GM19099 (cell line): ENCODE measurements around the gene MACROD2.

Source experiments
- POLR2A ChIP-seq: IDR thresholded peaks from 3 replicates; pipeline ENCODE4 v1.6.1; 2011; ENCODE audit warnings: low read depth; ENCODE audit not compliant: insufficient read length; ENCODE audit errors: extremely low read depth

Gene MACROD2

DNA sequence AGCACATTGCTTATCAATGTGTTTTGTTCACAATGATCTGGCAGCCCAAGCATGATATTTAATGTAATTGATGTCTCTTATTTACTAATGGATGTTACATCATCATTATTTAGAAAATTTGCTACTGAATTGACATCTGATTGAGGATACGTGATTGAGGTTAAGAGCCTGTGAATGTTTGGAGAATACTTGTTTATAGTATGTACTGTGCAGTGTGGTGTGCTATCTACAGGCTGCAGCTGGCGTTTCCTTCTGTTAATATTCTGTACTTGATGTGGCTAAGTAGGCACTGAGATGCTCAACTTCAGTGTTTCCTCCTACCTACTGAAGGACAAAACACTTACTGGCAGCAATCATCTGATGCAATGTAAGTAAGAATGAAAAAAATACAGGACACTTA, 1051.7 kb downstream of the MACROD2 start:
- TF ChIP-seq POLR2A: no peak

DNA sequence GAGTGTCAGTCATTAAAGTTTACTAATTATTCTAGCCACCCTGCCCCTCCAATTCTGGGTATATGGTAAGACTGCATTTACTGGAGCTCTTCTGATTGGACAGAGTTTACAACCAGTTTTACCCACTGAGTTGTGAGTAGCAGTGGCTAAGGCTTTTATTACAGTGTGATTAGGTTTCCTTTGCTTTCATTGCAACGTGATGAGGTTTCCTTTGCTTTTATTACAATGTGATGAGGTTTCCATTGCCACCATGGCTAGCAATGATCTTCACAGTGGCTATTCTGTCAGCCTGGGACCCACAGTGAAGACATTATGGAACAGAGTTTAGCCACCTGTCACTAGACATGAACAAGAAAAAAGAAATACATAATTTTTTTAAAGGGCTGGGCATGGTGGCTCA, 1052.3 kb downstream of the MACROD2 start:
- no peak for TF ChIP-seq POLR2A

DNA sequence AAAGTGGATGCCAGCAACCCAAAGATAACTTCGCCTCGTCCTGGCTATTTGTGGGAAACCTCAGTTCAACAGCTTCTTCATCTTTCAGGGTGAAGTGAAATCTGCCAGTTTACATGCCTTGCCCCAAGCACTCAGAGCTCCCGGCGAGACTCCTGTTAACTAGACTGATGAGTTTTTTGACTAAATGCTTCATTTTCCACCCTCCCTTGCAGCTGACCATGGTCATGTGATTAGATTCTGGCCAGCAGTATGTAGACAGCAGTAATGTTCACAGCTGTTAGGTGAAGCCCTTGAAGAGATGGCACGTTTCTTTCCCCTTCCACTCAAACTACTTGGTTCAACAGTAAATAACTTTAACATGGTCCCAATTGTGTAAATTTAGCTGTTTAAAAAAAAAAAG, 1060.9 kb downstream of the MACROD2 start:
- no peak for TF ChIP-seq POLR2A

DNA sequence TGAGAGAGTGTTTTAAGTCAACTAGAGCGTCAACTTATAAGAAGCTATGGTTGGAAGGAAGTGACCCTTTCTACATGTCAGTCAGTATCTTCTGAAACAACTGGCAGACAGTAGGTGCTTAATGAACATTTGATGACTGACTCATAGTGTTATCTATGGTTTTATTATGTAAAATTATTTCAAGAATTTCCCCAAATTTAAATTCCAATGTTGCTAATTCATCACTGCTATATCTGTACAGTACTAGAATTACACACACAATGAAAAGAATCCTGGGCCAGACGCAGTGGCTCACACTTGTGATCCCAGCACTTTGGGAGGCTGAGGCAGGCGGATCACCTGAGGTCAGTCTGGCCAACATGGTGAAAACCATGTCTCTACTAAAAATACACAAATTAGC, 1063.5 kb downstream of the MACROD2 start:
- TF ChIP-seq POLR2A: no peak

DNA sequence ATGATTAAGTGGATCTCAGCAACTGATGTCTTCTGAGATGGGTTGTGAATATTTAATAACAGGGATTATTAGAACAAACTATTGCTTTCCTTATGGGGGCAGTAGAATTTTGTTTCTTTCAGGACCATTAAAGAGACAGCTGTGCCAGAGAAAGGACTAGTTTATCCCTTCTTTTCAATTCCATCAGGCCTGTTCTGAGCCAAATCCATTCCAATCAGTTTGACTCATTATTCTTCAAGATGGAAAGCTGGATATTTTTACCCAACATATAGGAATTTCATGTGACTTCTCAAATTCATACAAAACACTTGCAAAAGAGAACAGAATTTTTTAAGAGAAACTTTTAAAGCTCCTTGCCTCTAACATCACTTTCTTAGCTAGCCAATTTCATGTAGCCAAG, 1064.1 kb downstream of the MACROD2 start:
- no peak for TF ChIP-seq POLR2A

DNA sequence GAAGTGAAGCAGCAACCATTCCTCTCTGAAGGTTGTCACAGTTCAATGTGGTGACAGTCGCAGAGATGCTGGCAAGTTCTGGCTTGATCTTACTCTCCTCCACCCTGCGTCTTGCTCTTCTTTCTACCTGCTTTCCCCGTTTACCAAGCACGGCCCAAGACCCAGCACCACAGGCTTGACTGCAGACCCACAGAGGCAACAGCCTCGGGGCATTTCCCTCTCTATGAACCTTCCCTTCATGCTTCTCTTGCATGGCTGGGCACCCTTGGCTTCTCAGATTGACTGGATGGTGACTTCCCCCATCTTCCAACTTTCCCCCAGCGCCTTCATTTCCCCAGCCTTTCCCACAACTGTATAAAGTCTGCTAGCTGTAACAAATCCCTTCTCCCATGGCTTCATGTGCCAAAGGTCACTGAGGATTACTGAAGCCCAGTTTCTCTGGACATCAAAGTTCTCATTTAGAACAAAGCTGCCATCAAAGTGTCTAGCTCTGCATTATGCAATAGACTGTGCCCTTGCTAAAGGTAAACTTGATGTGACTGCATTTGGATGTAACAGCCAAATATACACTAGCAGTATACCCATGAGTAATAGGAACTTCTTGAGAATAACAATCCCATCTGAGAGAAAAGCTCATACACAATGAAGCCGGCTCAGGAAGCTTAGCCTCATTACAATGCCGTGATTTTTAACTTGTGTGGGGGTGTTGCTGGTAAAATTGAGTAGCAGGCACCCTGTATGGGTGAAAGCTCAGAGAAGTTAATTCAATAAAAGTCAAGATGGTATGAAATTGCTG, 1065.1 kb downstream of the MACROD2 start:
- no peak for TF ChIP-seq POLR2A

DNA sequence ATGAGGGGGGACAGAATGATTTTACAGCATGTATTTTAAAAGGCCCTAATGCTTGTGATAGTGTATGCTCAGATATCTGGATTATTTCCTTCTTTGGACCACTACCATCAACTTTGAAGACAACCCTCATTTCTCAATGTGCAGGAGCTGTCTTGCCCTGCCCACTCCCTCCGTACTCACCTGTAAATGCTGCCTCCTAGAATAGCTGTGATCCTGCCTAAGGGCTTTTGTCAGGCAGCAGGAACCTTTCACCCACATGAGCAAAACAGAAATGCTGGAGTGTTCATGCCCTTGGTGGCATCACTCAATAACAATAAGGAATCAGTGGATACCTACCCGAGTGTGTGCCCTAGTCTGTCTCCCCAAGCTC, 1065.7 kb downstream of the MACROD2 start:
- no peak for TF ChIP-seq POLR2A

DNA sequence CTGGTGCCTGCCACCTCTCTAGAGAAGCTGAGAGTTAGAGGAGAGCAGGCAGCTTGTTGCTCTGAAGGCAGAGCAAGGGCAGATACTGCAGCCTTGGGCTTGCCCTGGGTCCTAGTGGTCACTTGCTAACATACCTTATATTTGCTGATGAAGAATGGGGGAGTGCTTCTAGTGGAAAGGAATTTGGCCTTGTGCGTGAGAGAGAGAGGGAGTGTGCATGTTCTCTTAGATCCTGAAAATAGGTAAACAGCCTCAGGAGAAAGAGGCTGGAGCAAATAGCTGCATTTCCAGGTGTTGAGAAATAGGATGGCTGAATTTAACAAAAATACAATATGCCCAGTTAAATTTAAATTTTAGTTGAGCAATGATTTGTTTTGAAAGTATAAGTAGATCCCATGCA, 1066.6 kb downstream of the MACROD2 start:
- no peak for TF ChIP-seq POLR2A

DNA sequence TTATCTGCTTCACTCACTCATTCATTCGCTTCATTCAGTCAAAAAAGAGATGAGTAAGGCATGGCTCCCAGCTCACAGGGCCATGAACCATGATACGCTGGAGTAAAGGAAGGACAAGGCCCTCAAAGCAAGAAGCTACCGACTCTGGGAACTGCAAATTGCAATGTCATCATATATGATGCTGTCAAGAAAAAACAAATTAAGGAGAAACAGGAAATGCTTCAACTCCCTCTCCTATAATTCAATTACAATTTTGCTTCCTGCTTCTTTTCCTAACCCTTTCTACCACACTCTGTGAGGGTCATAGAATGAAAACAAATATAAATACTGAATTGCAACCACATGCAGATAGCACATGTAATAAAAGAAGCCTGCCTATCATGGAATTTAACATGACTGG, 1067.8 kb downstream of the MACROD2 start:
- TF ChIP-seq POLR2A: no peak

DNA sequence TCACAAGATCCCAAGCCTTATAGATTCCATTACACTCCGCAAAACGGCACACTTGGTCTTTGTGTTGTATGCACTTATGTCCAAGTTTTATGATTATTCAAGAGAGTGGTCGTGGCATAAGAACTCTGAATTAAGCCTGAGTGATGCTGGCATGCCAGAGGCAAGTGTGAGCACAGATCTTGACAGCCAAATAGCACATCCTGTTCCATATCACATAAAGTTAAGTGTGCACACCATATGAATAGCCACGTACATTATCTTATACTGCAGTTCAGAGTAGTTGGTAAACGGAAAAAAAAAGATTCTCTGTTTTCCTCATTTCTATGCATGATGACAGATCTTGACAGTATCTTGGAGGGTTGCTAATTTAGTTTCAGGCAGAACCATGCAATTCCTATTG, 1069.4 kb downstream of the MACROD2 start:
- no peak for TF ChIP-seq POLR2A

DNA sequence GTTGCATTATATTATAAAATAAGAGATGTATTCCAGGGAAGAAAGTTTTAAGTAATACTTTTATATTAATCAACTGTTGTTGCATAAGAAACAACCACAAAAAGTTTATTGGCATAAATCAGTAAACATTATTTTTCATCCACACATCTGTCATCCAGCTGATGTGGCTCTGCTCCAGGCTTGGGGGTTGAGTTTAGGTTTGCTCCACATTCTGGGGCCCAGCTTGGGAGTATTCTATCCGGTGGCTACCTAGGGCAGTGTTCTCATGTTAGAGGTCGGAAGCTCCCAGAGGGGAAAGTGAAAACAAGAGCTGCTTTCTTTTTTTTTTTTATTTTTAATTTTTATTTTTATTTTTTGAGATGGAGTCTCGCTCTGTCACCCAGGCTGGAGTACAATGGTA, 1070.5 kb downstream of the MACROD2 start:
- no peak for TF ChIP-seq POLR2A

DNA sequence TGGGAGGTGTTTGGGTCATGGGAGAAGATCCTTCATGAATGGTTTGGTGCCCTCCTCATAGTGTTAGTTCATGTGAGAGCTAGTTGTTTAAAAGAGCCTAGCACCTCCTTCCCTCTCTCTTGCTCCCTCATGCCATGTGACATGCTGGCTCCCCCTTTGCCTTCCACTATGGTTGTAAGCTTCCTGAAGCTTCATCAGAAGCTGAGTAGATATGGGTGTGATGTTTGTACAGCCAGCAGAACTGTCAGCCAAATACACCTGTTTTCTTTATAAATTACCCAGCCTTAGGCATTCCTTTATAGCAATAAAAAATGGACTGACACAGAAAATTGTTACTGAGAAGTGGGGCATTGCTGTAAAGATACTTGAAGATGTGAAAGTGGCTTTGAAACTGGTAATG, 1073.2 kb downstream of the MACROD2 start:
- no peak for TF ChIP-seq POLR2A

DNA sequence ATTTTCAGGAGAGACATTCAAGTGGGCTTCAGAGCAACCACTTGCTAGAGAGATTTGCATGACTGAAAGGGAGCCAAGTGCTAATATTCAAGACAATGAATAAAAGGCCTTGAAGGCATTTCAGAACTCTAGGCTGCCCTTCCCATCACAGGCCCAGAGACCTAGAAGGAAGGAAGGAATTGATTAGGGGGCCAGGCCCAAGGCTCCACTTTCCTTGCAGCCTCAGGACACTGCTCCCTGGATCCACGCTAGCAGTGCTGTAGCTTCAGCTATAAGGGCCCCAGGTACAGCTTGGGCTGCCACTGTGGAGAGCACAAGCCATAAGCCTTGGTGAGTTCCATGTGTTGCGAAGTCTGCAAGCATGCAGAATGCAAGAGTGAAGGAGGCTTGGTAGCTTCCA, 1074.0 kb downstream of the MACROD2 start:
- TF ChIP-seq POLR2A: no peak

DNA sequence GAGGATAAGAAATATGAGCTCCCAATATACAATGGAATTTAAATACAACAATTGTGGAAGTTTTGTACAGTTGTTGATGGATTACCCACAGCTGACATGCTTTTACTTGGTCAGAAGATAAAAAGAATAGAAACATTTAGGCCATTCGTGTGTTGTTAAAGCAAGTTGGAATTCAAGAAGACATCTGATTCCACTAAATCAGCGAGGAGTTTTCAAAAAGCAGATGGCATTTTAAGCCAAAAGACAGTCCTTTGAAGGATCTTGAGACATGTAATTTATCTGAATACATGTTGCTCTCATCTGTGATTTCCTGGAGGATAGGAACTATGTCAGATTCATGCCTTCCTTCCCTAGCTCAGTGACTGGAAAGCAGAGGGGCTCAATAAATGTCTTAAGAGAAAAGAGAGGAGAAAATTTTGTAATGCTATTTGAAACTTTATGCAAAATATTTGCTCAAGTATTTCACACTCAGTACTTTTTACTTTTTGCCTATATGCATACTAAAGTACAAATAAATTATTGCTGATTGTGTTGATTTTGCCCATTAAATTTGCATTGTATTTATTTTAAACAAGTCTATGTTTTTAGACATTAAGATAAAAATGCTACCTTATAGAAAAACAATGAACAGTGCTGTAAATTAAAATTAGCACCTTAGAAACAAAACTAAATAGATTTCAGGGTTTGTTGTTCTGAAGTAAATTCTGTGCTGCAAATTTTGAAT, 1075.9 kb downstream of the MACROD2 start:
- no peak for TF ChIP-seq POLR2A

DNA sequence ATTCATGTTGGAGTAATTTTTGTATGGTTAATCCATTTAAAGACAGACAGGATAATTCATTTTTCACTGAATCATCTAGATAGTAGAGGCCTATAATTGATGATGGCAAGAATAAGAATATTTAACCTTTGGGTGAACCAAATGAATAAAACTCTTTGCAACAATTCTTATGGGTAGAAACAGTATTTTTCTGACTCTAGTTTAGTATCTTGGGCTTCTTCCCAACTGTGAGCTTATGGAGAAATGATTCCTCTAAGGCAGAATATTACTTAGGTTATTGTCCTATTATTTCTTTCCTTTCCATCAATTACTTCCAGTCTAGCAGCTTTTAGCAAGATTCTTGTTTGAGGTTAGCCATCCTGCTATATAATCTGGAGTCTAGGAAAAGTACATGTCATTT, 1077.0 kb downstream of the MACROD2 start:
- no peak for TF ChIP-seq POLR2A

DNA sequence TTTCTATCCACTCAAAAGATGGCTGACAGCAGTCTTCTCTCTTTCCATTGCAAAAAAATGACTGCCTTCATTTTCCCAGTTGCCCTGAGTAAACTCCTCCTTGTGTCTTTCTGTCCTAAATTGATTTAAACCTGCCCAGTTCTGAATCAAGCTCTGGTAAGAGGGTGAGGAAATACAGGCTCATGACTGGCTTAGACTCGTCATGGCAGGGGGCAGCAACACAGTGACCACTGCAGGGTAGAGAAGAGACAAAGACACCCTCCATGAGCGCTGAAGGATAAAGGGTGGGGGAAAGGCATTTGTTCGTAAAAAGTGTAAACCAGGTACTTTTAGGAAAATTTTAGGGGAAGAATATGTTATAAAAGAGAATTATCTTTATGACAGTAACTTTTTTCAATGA, 1080.3 kb downstream of the MACROD2 start:
- no peak for TF ChIP-seq POLR2A
